HepG2 (cell line): Measurements from ENCODE around the gene DPY19L3. TPM values are rescaled to one million over a fixed set of nuclear protein-coding genes. Genes with fewer than 3 reads are reported as not detected.

Experiments
- ARID4A ChIP-seq: sonication (generic); formaldehyde crosslinking; IDR thresholded peaks from 2 replicates; pipeline ENCODE4 v1.5.0; 2020; ENCODE audit warnings: mild to moderate bottlenecking, missing genetic modification reagents, borderline replicate concordance
- ARNT2 ChIP-seq: sonication (generic); formaldehyde crosslinking; IDR thresholded peaks from 2 replicates; pipeline ENCODE4 v1.8.0; 2022; ENCODE audit warnings: mild to moderate bottlenecking, low read depth, missing genetic modification reagents, moderate library complexity
- DRAP1 ChIP-seq: IDR thresholded peaks from 2 replicates; pipeline ENCODE4 v1.6.1; 2016; ENCODE audit warnings: missing genetic modification reagents, missing compliant biosample characterization
- GZF1 ChIP-seq: sonication (generic); formaldehyde crosslinking; IDR thresholded peaks from 2 replicates; pipeline ENCODE4 v1.5.1; 2020; ENCODE audit warnings: mild to moderate bottlenecking, missing genetic modification reagents
- HNF4G ChIP-seq, 2 experiments: sonication (generic) in 1 of 2; formaldehyde crosslinking in 1 of 2; IDR thresholded peaks; 2 replicates each; pipeline versions ENCODE4 v1.4.0 to v1.6.1; 2011 to 2020; ENCODE audit warnings: borderline replicate concordance in 2 of 2, low read depth in 2 of 2, mild to moderate bottlenecking in 2 of 2, low read length in 1 of 2, missing genetic modification reagents in 1 of 2, moderate library complexity in 1 of 2
- HOXD1 ChIP-seq: sonication (generic); formaldehyde crosslinking; IDR thresholded peaks from 2 replicates; pipeline ENCODE4 v1.5.0; 2020; ENCODE audit warnings: missing genetic modification reagents
- NFE2L2 ChIP-seq: fragments of 150-350 bp; IDR thresholded peaks from 2 replicates; pipeline ENCODE4 v1.6.1; 2014; ENCODE audit warnings: low read length
- PPARG ChIP-seq: conservative IDR thresholded peaks from 2 replicates; pipeline ENCODE4 v1.6.1; 2016; ENCODE audit warnings: missing biosample characterization, missing genetic modification reagents
- TEAD2 ChIP-seq: sonication (generic); formaldehyde crosslinking; IDR thresholded peaks from 2 replicates; pipeline ENCODE4 v1.9.0; 2021; ENCODE audit warnings: missing genetic modification reagents
- U2AF1 ChIP-seq: fragments of 200-400 bp; formaldehyde crosslinking; optimal IDR thresholded peaks from 2 replicates; pipeline ENCODE3; 2017; ENCODE audit warnings: mild to moderate bottlenecking, low read depth, low read length
- ZFP36L1 ChIP-seq: sonication (generic); formaldehyde crosslinking; IDR thresholded peaks from 2 replicates; pipeline ENCODE4 v1.8.0; 2022; ENCODE audit warnings: mild to moderate bottlenecking, missing genetic modification reagents, moderate library complexity
- ZNF121 ChIP-seq: sonication (generic); formaldehyde crosslinking; IDR thresholded peaks from 2 replicates; pipeline ENCODE4 v1.5.0; 2020; ENCODE audit warnings: mild to moderate bottlenecking, missing genetic modification reagents
- ZNF124 ChIP-seq: sonication (generic); formaldehyde crosslinking; IDR thresholded peaks from 2 replicates; pipeline ENCODE4 v1.4.0; 2020; ENCODE audit warnings: missing genetic modification reagents
- ZNF362 ChIP-seq: sonication (generic); formaldehyde crosslinking; IDR thresholded peaks from 2 replicates; pipeline ENCODE4 v1.4.0; 2020; ENCODE audit warnings: missing genetic modification reagents, mild to moderate bottlenecking, borderline replicate concordance
- ZNF567 ChIP-seq: sonication (generic); formaldehyde crosslinking; IDR thresholded peaks from 2 replicates; pipeline ENCODE4 v1.8.1; 2023; ENCODE audit warnings: mild to moderate bottlenecking, missing genetic modification reagents, borderline replicate concordance
- ZNF576 ChIP-seq: sonication (generic); formaldehyde crosslinking; IDR thresholded peaks from 2 replicates; pipeline ENCODE4 v1.4.0; 2020; ENCODE audit warnings: mild to moderate bottlenecking, missing genetic modification reagents
- ZNF609 ChIP-seq: sonication (generic); formaldehyde crosslinking; IDR thresholded peaks from 2 replicates; pipeline ENCODE4 v1.4.0; 2020; ENCODE audit warnings: mild to moderate bottlenecking, missing genetic modification reagents, borderline replicate concordance
- polyA plus RNA-seq, 8 experiments: library from polyadenylated mRNA; depleted of rRNA in 3 of 8; stranded (reverse) in 7 of 8; unstranded in 1 of 8; fragments of >200 nt; fragmentation: Illumina TruSeq in 4 of 8; extraction: Trizol in 4 of 8; gene quantifications; 2 replicates each; pipeline versions ENCODE4 v1.2.1 to v1.2.3, GENCODE V29; 2011 to 2016; ENCODE audit warnings: low read depth in 4 of 8, missing spikeins in 1 of 8, mixed read lengths in 1 of 8; ENCODE audit not compliant: insufficient read depth in 1 of 8
- total RNA-seq, 5 experiments: library from RNA; depleted of rRNA; stranded (reverse); fragments of >200 nt; fragmentation: Illumina TruSeq; extraction: Trizol; gene quantifications; 2 replicates each; pipeline ENCODE4 v1.2.3, GENCODE V29; 2016; ENCODE audit warnings: low read depth in 1 of 5

DPY19L3 gene
- total and polyA plus RNA-seq, 2 of the 13 experiments (the other 11 are each of a cell fraction or from before 2014, with no cell fraction given), result 21.6 to 25.2 TPM

- TF ChIP-seq ZNF609 (CRISPR knock-in tag) (peak; percentile 75), ZFP36L1 (CRISPR knock-in tag) (peak; percentile 37; the same call in 1 of the 2 replicates), HOXD1 (CRISPR knock-in tag) (peak; percentile 22; the same call in 1 of the 2 replicates), ZNF124 (CRISPR knock-in tag) (peak; percentile 76; the same call in 1 of the 2 replicates), ZNF362 (CRISPR knock-in tag) (no peak), ZNF576 (no peak), GZF1 (CRISPR knock-in tag) (no peak), TEAD2 (CRISPR knock-in tag) (no peak), ARNT2 (no peak; the same call in 1 of the 2 replicates), NFE2L2 (peak; percentile 88), ZNF121 (peak; percentile 33; the same call in 1 of the 2 replicates), ARID4A (CRISPR knock-in tag) (peak; percentile 65; the same call in 1 of the 2 replicates), PPARG (CRISPR knock-in tag) (peak; percentile 62), DRAP1 (CRISPR knock-in tag) (peak; percentile 52), HNF4G (IDR thresholded peaks at IDR 0.05; ENCODE audit: borderline replicate concordance, low read depth, low read length) (peak; percentile 31; the same call in 1 of the 2 replicates), HNF4G (CRISPR knock-in tag; IDR thresholded peaks at IDR 0.05; ENCODE audit: borderline replicate concordance, low read depth) (peak; percentile 37; the same call in 1 of the 2 replicates), U2AF1 (no peak), ZNF567 (CRISPR knock-in tag) (no peak)
Observed at GRCh38 chr19:32373585-32374295, 31.8 kb upstream of the DPY19L3 start (continued).
